Activated CD8-positive, alpha-beta memory T cell treated with anti-CD3 and anti-CD28 coated beads, Interleukin-2, amount 50 U/mL, for 48 hours (primary cell): ENCODE results near the gene CYB561.
"Not testable (repeated sequence)": the region's sequence is repeated elsewhere in the genome, so short reads cannot be mapped to it uniquely, and the experiment has no call there.

ENCODE experiments used
- DNase-seq: peaks from one replicate; pipeline ENCODE4 v3.0.0-alpha.2; 2020

CYB561 gene

GRCh38 chr17:63478814-63479494 is 32.8 kb upstream of the CYB561 start:
- peak; percentile 83 for DNase-seq

GRCh38 chr17:63477480-63478440 is 31.7 kb upstream of the CYB561 start:
- DNase-seq: no peak

- peak; percentile 67 for DNase-seq
Measured at GRCh38 chr17:63476854-63477479, 30.9 kb upstream of the CYB561 start, which contains the start of gene ACE. ACE (plus strand) TSS chr17:63477061; CDS start chr17:63477095, 34 bp downstream.

- no peak for DNase-seq
Measured at GRCh38 chr17:63476459-63476853, 30.4 kb upstream of the CYB561 start.

GRCh38 chr17:63475491-63476412 is 29.6 kb upstream of the CYB561 start:
- DNase-seq: no peak

GRCh38 chr17:63474586-63475460 is 28.7 kb upstream of the CYB561 start:
- DNase-seq: no peak

GRCh38 chr17:63474174-63474573 is 28.1 kb upstream of the CYB561 start:
- no peak for DNase-seq

GRCh38 chr17:63468099-63468498 is 22.0 kb upstream of the CYB561 start:
- DNase-seq: not testable (repeated sequence)

GRCh38 chr17:63464691-63465236 is 18.7 kb upstream of the CYB561 start:
- no peak for DNase-seq

GRCh38 chr17:63463771-63464170 is 17.7 kb upstream of the CYB561 start:
- DNase-seq: no peak

- no peak for DNase-seq
Measured at GRCh38 chr17:63460018-63460417, 13.9 kb upstream of the CYB561 start.

- DNase-seq: no peak
Measured at GRCh38 chr17:63458478-63458877, 12.4 kb upstream of the CYB561 start.

- no peak for DNase-seq
Measured at GRCh38 chr17:63455417-63455816, 9.3 kb upstream of the CYB561 start.

- no peak for DNase-seq
Measured at GRCh38 chr17:63454915-63455314, 8.8 kb upstream of the CYB561 start.

GRCh38 chr17:63454357-63454756 is 8.3 kb upstream of the CYB561 start:
- DNase-seq: not testable (repeated sequence)

GRCh38 chr17:63452962-63453551 is 7.0 kb upstream of the CYB561 start:
- DNase-seq: no peak

- no peak for DNase-seq
Measured at GRCh38 chr17:63452046-63452961, 6.2 kb upstream of the CYB561 start.

GRCh38 chr17:63451150-63451549 is 5.0 kb upstream of the CYB561 start:
- DNase-seq: no peak

GRCh38 chr17:63450551-63450950 is 4.4 kb upstream of the CYB561 start:
- DNase-seq: no peak
